Endothelial cell of hepatic sinusoid (primary cell): Measurements from ENCODE around the gene FARS2.

Source experiments
- in situ Hi-C: cut with HindIII; loops from 2 replicates; pipeline ENCODE4 v1.10.0; 2017; ENCODE audit warnings: low sequenced_read_pairs

Gene FARS2

GRCh38 chr6:5744497-5744896, 483.2 kb downstream of the FARS2 start:
- in situ Hi-C loops: no loop called here

- in situ Hi-C loops: no loop called here
Measured at GRCh38 chr6:5745081-5745480, 483.8 kb downstream of the FARS2 start.

GRCh38 chr6:5746053-5746758, 484.9 kb downstream of the FARS2 start:
- in situ Hi-C loops: no loop called here

- in situ Hi-C loops: no loop called here
Measured at GRCh38 chr6:5746759-5747130, 485.4 kb downstream of the FARS2 start.

- in situ Hi-C loops: no loop called here
Measured at GRCh38 chr6:5747379-5747778, 486.1 kb downstream of the FARS2 start.

- in situ Hi-C loops: no loop called here
Measured at GRCh38 chr6:5749016-5749650, 487.8 kb downstream of the FARS2 start.

- in situ Hi-C loops: loop anchor here (5.0 kb wide), 1 partner anchor 87 kb away; no protein-coding TSS in a partner anchor
Measured at GRCh38 chr6:5749651-5750215, 488.4 kb downstream of the FARS2 start.

GRCh38 chr6:5751525-5752390, 490.4 kb downstream of the FARS2 start:
- in situ Hi-C loops: loop anchor here (5.0 kb wide), 1 partner anchor 89 kb away; no protein-coding TSS in a partner anchor

- in situ Hi-C loops: loop anchor here (5.0 kb wide), 1 partner anchor 90 kb away; no protein-coding TSS in a partner anchor
Measured at GRCh38 chr6:5752391-5752680, 491.0 kb downstream of the FARS2 start.

- in situ Hi-C loops: loop anchor here (5.0 kb wide), 1 partner anchor 91 kb away; no protein-coding TSS in a partner anchor
Measured at GRCh38 chr6:5753209-5753608, 491.9 kb downstream of the FARS2 start.

- in situ Hi-C loops: loop anchor here (5.0 kb wide), 1 partner anchor 93 kb away; no protein-coding TSS in a partner anchor
Measured at GRCh38 chr6:5754904-5755303, 493.6 kb downstream of the FARS2 start.

- in situ Hi-C loops: no loop called here
Measured at GRCh38 chr6:5759571-5759970, 498.3 kb downstream of the FARS2 start.

- in situ Hi-C loops: no loop called here
Measured at GRCh38 chr6:5761370-5761769, 500.1 kb downstream of the FARS2 start.

- in situ Hi-C loops: no loop called here
Measured at GRCh38 chr6:5762561-5762968, 501.3 kb downstream of the FARS2 start.

GRCh38 chr6:5763407-5763806, 502.1 kb downstream of the FARS2 start:
- in situ Hi-C loops: no loop called here

GRCh38 chr6:5763871-5764270, 502.6 kb downstream of the FARS2 start:
- in situ Hi-C loops: no loop called here

- in situ Hi-C loops: no loop called here
Measured at GRCh38 chr6:5764401-5764955, 503.2 kb downstream of the FARS2 start.

GRCh38 chr6:5765141-5765760, 503.9 kb downstream of the FARS2 start:
- in situ Hi-C loops: no loop called here

- in situ Hi-C loops: no loop called here
Measured at GRCh38 chr6:5766260-5766659, 504.9 kb downstream of the FARS2 start.

- in situ Hi-C loops: no loop called here
Measured at GRCh38 chr6:5767471-5767870, 506.2 kb downstream of the FARS2 start.
